SK-N-MC (cell line): ENCODE measurements around the gene CPNE5.

Source experiments
- EZH2 ChIP-seq: fragments of 200-600 bp; sonication (generic); IDR thresholded peaks from one replicate; pipeline ENCODE4 v1.6.1; 2017; ENCODE audit warnings: antibody characterized with exemption
- POLR2AphosphoS5 ChIP-seq: IDR thresholded peaks from 2 replicates; pipeline ENCODE4 v1.6.1; 2012; ENCODE audit warnings: mild to moderate bottlenecking, low read depth, low read length, borderline replicate concordance

DNA sequence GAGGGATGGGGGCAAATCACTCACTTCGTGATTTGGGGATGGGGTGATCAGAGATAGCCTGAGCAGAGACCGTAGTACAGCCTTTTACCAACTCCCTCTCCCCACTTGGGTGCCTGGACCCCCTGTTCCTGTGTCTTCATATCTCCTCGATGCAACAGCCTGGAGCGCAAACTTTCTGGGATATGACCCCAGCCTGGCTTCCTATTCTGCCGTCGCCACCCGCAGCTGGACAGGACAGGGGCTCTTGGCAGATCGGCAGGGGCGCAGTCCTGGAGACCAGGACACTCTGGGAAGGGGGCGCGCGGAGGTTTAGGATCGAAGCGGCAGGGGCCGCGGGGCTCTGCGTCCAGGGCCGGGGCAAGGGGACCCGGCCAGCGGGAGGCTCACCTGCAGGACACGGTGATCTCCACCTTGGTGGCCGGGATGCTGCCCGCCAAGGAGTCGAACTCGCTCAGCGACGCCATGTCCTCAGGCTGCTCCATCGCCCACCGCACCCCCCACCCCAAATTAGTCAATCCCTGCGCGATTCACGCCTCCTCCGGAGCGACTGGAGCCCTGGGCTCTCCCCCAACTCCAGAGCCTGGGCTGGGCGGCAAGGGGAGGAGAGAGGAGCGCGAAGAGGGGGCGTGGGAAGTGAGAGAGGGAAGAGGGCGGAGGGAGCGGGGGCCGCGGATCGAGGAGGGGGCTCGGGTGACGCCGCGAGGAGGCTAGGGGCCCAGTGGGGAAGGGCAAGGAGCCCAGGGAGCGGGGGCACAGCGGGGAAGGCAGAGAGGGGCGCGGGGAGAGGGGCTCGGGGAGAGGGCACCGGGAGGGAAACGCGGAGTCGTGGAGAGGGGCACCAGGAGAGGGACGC is at the start of gene CPNE5:
- TF ChIP-seq POLR2AphosphoS5 (no peak), EZH2 (no peak)
